Stimulated activated naive CD4-positive, alpha-beta T cell treated with Interleukin-2 at 50 U/mL for 16 hours (primary cell): ENCODE measurements around the gene AGR2.
"Not testable (repeated sequence)": the region's sequence is repeated elsewhere in the genome, so short reads cannot be mapped to it uniquely, and the experiment has no call there.

ENCODE experiments used
- DNase-seq: peaks from one replicate; lab custom pipeline; 2025; lab: John Stamatoyannopoulos, UW

AGR2 gene

GRCh38 chr7:16773884-16774283 is 30.9 kb downstream of the AGR2 start:
- no peak for DNase-seq

DNA sequence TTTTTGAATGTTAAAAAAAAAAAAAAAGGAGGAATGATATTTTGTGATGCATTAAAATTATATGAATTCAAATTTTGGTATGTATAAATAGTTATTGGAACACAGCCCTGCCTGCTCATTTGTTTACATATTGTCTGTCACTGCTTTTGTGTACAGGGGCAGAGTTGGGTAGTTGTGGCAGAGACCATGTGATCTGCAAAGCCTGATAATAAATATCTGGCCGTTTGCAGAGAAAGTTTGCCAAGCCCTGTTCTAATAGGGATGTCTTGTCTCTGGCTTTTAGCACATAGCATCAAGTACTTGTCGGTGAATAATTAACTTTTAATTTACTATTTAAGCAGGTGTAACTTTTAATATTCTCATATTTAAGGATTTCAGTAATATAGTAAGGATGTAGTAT is 31.5 kb downstream of the AGR2 start:
- no peak for DNase-seq

DNA sequence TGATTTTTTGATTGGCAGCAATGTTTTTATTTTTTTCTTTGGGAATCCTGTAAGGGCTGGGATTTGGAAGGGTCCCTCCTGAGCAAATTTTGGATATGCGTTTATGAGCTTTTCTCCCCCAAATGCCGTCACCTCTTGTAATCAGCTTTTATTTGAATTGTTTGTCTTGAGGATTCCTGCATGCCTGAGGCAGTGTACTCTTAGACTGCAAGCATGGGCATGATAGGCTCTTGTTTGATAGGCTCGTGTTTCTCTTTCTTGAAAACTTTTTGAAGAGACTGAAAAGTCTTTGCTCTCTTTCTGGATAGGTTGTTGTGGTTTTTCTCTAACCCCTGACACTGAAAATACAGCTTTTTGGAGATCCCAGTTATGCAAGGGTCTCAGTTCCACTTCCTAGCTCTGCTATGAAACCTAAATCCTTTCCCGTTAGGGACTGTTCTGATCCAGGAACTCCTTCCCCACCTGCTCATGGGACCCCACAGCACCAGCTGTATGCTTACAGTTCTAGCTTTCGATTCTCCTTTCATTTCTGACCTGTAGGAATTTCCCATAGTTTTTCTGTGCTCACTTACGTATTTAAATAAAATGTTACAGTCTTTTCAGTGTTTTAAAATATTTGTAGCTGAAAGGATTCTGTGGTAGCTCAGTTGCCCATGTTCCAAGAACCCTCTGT is 34.0 kb downstream of the AGR2 start:
- DNase-seq, result no peak

GRCh38 chr7:16769994-16770393 is 34.8 kb downstream of the AGR2 start:
- not testable (repeated sequence) for DNase-seq

DNA sequence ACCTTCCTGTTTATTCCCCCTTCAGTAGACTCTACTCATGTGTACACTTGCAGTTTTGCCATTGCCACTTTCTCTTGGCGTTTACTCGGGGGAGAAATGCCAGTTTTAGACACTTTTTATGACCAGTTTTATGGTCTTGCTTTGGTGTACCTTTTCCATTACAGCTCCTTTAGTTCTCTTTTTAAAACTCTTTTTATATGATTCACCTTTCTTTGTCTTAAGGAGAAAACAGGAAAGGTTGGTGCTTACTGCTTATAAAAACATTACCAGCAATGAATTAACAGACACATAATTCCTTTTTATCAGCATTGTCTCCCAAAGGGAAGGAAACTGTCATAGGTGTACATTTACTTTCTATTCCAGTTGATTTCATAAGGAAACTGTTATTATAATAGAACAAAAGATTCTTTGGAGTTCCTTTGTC is 39.4 kb downstream of the AGR2 start:
- DNase-seq, result no peak

GRCh38 chr7:16764942-16765341 is 39.9 kb downstream of the AGR2 start:
- no peak for DNase-seq

GRCh38 chr7:16762177-16762576 is 42.6 kb downstream of the AGR2 start:
- no peak for DNase-seq

DNA sequence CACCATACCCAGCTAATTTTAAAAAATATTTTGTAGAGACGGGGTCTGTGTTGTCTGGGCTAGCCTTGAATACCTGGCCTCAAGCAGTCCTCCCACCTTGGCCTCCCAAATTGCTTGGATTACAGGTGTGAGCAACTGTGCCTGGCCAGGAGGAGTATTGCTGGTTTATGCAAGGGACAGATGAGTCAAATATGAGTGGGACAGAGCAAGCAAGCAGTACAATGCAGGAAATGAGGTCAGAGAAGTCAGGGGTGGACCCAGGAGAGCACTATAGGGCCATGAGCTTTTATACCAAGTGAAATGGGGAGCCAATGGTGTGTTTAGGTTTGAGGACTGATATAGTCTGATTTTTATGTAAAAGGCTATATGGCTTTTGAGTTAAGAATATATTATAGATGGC is 45.0 kb downstream of the AGR2 start:
- DNase-seq, result no peak

GRCh38 chr7:16758631-16759611 is 45.9 kb downstream of the AGR2 start:
- DNase-seq, result no peak

GRCh38 chr7:16758036-16758435 is 46.8 kb downstream of the AGR2 start:
- DNase-seq, result no peak

DNA sequence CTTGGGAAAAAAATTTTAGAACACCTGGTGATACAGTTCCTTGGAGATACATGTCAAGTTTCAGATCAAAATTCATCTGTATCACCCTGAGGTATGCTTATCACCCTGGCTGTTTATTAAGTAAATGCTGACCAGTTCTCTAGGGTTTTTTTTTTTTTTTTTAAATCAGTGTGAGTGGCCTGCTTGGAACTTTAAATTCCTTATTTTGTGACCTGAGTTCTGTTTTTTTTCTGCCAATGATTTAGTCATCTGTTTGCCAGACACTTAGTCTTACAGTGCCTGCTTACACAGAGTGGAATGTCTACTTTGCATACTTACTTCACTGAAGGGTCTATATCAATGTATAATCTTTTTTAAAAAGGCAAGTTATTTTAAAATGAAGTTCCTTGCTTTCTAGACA is 49.4 kb downstream of the AGR2 start:
- DNase-seq, result no peak

DNA sequence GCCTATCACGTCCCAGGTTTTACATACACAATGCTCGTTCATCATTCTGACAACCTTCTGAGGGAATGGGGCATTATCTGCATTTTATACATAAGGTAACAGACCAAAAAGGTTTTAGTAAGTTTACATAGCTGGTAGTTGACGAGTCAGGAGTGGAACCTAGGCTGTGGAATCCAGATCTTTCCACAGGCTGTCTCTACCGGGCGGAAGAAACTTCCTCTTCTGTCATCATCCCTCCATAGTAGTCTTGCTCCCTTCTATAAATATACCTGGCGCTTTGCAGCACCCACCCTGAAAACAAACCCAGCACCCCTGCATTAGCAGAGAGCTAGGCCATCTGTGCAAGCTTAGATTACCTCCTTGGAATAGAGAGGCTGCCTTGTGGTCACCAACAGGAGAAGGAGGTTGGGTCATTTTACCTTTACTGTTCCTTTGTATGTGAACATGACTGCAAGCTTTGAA is 49.9 kb downstream of the AGR2 start:
- no peak for DNase-seq

DNA sequence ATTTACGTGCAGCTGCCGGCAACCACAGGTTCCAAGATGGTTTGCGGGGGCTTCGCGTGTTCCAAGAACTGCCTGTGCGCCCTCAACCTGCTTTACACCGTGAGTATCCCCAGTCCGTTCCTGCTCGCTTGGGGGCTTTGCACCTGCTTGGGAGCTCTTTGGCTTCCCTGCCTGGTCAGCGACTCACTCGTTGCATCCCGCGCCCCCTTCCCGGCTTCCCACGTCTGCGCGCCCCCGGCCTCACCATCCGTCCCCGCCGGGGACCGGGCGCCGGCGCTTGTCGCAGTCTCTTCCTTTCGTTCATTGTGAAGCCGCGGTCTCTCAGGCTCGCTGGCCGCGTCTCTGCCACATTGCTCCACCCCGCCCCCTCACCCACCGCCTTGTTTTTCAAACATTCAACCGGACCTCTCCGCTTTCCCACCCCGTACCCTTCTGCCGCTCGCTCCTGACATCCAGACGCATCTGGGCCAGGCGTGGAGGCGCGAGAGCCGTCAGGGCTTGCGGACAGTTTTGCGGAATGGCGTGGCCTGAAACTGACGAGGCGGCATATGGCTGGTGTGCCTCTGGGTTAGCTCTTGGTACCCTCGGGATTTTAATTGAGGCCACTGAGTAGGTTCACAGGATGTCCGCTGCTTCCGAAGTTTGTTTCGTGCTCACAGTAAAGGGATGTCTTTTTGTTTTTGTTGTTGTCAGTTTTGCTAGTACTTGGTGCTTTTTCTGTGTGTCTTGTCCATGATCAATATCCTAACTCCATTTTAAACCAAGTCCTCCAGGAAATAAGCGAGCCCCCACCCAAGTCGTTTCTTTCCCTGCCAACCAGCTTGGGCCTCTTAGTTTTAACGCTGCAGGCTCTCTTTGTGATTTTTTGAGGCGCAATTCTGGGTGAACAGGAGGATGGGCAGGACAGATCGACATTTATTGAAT is 50.6 kb downstream of the AGR2 start:
- no peak for DNase-seq

DNA sequence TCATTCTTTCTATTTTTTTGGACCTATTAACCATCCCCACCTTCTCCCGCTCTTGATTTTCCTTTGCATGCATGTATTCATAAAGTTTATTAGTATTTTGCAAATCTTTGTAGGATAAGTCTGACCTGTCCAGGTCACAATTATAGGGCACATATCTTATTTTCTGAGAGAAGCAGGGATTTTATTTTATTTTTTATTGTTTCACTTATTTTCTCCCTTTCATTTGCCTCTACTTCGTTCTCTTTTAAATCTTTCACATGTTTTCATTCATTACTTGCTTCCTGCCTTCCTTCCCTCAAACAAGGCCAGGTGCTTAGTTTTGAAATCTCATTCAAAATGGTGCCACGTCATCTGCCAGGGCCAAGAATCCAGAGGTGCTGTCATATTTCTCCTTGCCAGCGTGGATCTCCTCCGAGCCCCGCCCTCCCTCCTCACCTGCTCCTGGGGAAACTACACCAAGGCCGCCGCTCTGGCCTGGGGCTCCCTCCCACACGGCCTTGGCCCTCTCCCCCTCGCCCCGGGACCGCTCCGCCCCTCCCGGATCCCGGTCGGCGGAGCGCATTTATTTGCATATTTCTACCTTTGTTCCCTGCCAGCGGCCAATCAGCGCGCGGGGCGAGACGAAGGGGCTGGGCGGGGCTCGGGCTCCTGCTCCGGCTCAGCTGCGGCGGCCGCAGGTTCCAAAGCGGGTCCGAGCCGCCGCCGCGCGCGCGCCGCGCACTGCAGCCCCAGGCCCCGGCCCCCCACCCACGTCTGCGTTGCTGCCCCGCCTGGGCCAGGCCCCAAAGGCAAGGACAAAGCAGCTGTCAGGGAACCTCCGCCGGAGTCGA is 51.5 kb downstream of the AGR2 start, which contains the start of gene TSPAN13:
TSS of gene TSPAN13 (plus strand) at position 654 of the 830 bp plus-strand sequence. CDS start 213 bp downstream, outside the sequence.
- peak; percentile 28 for DNase-seq

- DNase-seq, result no peak
These were observed 57.7 kb downstream of the AGR2 start for GRCh38 chr7:16747102-16747501.

DNA sequence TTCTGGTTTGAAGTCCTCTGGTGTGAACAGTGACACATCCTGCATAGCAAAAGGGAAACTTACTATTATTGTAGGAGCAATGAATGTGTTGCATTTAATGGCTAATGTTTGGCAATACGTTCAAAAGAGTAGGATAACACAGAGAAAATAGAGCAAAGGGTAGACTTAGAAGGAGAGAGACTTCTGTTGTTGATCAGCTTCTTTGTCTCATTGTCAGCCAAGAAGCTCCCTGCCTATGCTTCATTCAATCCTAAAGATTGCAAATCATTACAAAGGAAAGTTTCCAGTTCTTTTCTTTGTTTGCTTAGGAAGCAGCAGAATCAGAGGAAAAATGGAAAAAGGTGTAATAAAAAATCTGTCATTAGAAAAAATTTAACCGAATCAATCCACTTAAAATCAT is 59.2 kb downstream of the AGR2 start:
- no peak for DNase-seq

- no peak for DNase-seq
These were observed 60.1 kb downstream of the AGR2 start for GRCh38 chr7:16744518-16745250.

DNA sequence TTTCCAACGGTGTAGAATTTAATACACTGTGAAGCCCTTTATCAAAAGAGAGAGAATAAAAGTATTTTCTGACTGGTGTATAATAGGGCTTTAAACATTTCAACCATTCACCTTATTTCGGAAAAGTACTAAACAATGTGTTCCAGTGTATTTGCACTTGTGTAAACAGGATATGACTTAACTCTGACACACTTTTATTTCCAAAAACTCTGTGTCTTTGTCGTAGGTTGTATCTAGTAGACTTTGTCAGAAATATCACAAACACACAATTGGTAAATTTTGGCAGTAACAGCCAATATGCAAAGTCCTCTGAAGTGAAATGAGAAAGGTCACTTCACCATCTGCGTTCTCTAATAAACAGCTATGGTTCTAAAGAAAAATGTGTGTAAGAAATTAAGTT is 61.6 kb downstream of the AGR2 start:
- no peak for DNase-seq

DNA sequence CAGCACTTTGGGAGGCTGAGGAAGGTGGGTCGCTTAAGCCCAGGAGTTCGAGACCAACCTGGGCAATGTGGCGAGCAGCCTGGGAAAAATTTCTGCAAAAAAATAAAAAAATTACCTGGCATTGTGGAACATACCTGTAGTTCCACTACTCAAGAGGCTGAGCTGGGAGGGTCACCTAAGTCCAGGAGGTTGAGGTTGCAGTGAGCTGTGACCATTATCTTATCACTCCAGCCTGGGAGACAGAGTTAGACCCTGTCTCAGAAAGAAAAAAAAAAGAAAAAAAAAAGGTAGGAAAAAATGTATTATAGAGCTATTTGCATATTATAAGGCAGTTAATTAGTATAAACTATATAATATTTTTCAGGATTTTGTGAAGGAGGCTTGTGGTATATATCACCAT is 62.3 kb downstream of the AGR2 start:
- no peak for DNase-seq
